Activated CD8-positive, alpha-beta T cell treated with anti-CD3 and anti-CD28 coated beads for 36 hours (primary cell): Measurements from ENCODE around the gene YWHAB. TPM values are rescaled to one million over a fixed set of nuclear protein-coding genes. Genes with fewer than 3 reads are reported as not detected.
A peak's percentile ranks its signal among the peaks of the same experiment; 100 is the strongest.

Experiments used
- ATAC-seq: fragments of 200-7000 bp; cut with Tn5 transposase; one replicate; pipeline ENCODE4 v1.10.0; 2021; ENCODE audit warnings: mild to moderate bottlenecking, moderate library complexity
- CTCF ChIA-PET: fragments of 350-600 bp; sonication (Branson Sonifier 250); formaldehyde crosslinking; loops from one replicate; lab custom pipeline; 2021; ENCODE audit warnings: antibody characterized with exemption; lab: Charles Lee
- POLR2A ChIA-PET: fragments of 350-600 bp; sonication (Branson Sonifier 250); formaldehyde crosslinking; loops from one replicate; lab custom pipeline; 2021; ENCODE audit warnings: antibody characterized with exemption; lab: Charles Lee
- DNase-seq: peaks from one replicate; pipeline ENCODE4 v3.0.0-alpha.2; 2020
- H3K27ac Mint-ChIP-seq: one replicate; pipeline ENCODE4 v1.8.0; 2021; ENCODE audit warnings: mild to moderate bottlenecking, mixed read lengths
- H3K27me3 Mint-ChIP-seq: one replicate; pipeline ENCODE4 v1.8.0; 2021; ENCODE audit warnings: mixed read lengths
- H3K36me3 Mint-ChIP-seq: one replicate; pipeline ENCODE4 v1.8.0; 2021; ENCODE audit warnings: low read depth, mixed read lengths
- H3K4me1 Mint-ChIP-seq: one replicate; pipeline ENCODE4 v1.8.0; 2021; ENCODE audit warnings: low read depth, mixed read lengths
- H3K4me3 Mint-ChIP-seq: one replicate; pipeline ENCODE4 v1.8.0; 2021; ENCODE audit warnings: mild to moderate bottlenecking, moderate library complexity, mixed read lengths
- H3K9me3 Mint-ChIP-seq: one replicate; pipeline ENCODE4 v1.8.0; 2021; ENCODE audit warnings: mixed read lengths
- intact Hi-C: fragments of 100-400 bp; cut with micrococcal nuclease; formaldehyde crosslinking; loops from one replicate; pipeline ENCODE4 v1.10.0; 2022
- total RNA-seq, 2 experiments: library from RNA; stranded (reverse); gene quantifications; one replicate each; pipeline ENCODE4 v1.2.3, GENCODE V29; 2021
- TF ChIP-seq, protein P1 (sequence below): fragments of 200-600 bp; IDR thresholded peaks from one replicate; pipeline ENCODE4 v1.8.0; 2022; ENCODE audit warnings: antibody characterized with exemption, mild to moderate bottlenecking

Gene YWHAB
- total RNA-seq, 2 experiments from 2014 or later: 220 to 226 TPM

DNA sequence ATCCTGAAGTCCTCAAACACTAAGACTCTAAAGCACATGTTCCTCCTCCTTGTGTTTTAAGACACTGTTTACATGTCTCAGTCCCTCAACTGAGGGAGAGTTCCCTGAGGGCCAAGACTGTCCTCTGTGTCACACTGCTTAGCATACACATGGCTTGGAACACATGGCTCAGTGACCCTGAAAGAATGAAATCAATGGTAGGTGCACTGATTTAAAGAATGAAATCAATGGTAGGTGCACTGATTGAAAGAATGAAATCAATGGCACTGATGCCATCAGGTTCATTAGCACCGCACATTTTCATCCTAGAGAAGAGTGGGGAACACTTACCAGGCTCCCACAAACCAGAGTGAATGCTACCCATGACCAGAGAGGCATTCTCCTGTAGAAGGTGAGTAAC lies 64.9 kb downstream of the YWHAB start:
- no peak for ATAC-seq
- Mint-ChIP-seq H3K9me3 (no peaks in the 10 kb centered on the region), H3K27ac (no peak overlapping the region), H3K27me3 (no peaks in the 10 kb centered on the region), H3K4me3 (no peak overlapping the region), H3K4me1 (peaks cover 15% of the 10 kb centered on the region), H3K36me3 (peaks cover 75% of the 10 kb centered on the region)
- CTCF ChIA-PET: interaction anchor here (1.1 to 3.3 kb wide), 3 partner anchors 15 to 145 kb away, joined by 5 to 10 read pairs (median 5); no protein-coding TSS in a partner anchor
- TF ChIP-seq, protein P1, sequence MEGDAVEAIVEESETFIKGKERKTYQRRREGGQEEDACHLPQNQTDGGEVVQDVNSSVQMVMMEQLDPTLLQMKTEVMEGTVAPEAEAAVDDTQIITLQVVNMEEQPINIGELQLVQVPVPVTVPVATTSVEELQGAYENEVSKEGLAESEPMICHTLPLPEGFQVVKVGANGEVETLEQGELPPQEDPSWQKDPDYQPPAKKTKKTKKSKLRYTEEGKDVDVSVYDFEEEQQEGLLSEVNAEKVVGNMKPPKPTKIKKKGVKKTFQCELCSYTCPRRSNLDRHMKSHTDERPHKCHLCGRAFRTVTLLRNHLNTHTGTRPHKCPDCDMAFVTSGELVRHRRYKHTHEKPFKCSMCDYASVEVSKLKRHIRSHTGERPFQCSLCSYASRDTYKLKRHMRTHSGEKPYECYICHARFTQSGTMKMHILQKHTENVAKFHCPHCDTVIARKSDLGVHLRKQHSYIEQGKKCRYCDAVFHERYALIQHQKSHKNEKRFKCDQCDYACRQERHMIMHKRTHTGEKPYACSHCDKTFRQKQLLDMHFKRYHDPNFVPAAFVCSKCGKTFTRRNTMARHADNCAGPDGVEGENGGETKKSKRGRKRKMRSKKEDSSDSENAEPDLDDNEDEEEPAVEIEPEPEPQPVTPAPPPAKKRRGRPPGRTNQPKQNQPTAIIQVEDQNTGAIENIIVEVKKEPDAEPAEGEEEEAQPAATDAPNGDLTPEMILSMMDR: no peak
- intact Hi-C loops: no loop called here
- DNase-seq: no peak
- POLR2A ChIA-PET: interaction anchor here (1.1 to 5.4 kb wide), 4 partner anchors 8 to 41 kb away, joined by 3 to 35 read pairs (median 16); partner anchors contain the start of genes PABPC1L and TOMM34

DNA sequence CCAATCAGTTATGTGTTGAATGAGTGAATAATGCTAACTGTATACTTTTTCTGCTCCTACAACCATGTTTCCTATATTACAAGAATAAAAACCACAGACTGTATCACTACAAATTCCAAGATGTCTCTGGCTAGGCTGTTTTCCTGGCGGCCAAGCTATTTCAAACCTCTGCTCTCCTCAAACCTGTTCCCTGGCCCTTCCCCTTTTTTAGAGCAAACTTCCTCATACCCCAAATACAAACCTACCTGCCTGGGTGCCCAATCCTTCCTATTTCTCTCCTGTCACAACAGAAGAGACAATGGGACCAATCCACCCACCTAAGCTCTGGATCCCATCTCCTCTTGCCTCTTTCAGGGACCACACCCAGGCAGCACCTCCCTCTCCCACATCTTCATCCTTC lies 67.2 kb downstream of the YWHAB start:
- ATAC-seq (no peak), DNase-seq (no peak)
- Mint-ChIP-seq H3K27ac (peak overlapping the region; percentile 40), H3K27me3 (no peaks in the 10 kb centered on the region), H3K9me3 (no peaks in the 10 kb centered on the region), H3K36me3 (peaks cover 79% of the 10 kb centered on the region), H3K4me3 (no peak overlapping the region), H3K4me1 (peaks cover 31% of the 10 kb centered on the region)
- TF ChIP-seq, protein P1: no peak
- ChIA-PET CTCF (interaction anchor here (0.8 to 3.3 kb wide), 5 partner anchors 8 to 143 kb away, joined by 3 to 10 read pairs (median 9); partner anchors contain the start of gene TOMM34), POLR2A (interaction anchor here (0.7 to 5.4 kb wide), 5 partner anchors 11 to 100 kb away, joined by 3 to 30 read pairs (median 5); no protein-coding TSS in a partner anchor)
- intact Hi-C loops: no loop called here

DNA sequence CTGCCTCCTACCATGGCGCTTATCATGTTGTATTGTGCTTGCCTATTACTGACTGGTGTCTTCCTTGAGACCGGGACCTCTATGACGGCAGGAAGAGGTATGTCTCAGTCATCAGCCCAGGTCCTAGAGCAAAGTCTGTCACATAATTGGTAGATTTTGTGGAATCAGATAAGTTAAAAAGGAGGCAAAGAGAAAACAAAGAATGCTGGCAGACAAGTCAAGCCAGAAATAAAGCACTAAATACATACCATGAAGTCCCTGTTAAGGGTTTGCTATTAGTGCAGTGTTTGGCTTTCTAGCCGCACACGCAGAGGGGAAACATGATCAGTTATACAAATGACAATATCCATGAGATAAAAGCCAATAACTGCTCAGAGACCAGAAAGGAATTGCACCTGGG lies 68.7 kb downstream of the YWHAB start:
- intact Hi-C loops: no loop called here
- H3K27ac Mint-ChIP-seq: no peak overlapping the region
- no peaks in the 10 kb centered on the region for H3K9me3 Mint-ChIP-seq
- ATAC-seq (no peak), DNase-seq (no peak)
- POLR2A ChIA-PET: interaction anchor here (1.0 to 5.4 kb wide), 4 partner anchors 9 to 42 kb away, joined by 4 to 30 read pairs (median 8); no protein-coding TSS in a partner anchor
- H3K4me3 Mint-ChIP-seq: no peak overlapping the region
- no peaks in the 10 kb centered on the region for H3K27me3 Mint-ChIP-seq
- H3K36me3 Mint-ChIP-seq: peaks cover 84% of the 10 kb centered on the region
- CTCF ChIA-PET: interaction anchor here (0.9 to 1.2 kb wide), 2 partner anchors 11 to 129 kb away, joined by 3 read pairs; no protein-coding TSS in a partner anchor
- H3K4me1 Mint-ChIP-seq: peaks cover 44% of the 10 kb centered on the region
- TF ChIP-seq, protein P1: no peak

DNA sequence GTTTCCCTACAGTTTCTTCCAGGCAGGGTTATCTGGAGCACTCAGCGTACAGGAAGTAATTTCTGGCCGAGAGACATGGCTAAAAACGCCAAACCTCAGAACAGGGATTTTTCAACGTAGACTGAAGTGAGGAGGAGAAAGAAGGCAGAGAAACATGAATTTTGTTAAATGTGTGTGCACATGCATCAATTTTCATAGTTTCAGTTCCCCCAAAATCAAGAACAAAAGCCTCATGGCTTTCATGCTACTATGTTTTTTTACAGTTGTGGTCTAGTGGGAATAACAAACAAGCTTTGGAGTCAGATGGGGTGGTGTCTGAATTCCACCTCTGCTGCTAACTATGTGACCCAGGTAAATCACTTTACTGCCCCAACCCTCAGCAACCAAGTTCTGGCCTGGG lies 69.8 kb downstream of the YWHAB start:
- Mint-ChIP-seq H3K4me1 (peaks cover 49% of the 10 kb centered on the region), H3K4me3 (no peak overlapping the region), H3K36me3 (peaks cover 84% of the 10 kb centered on the region), H3K9me3 (no peaks in the 10 kb centered on the region), H3K27me3 (no peaks in the 10 kb centered on the region), H3K27ac (no peak overlapping the region)
- DNase-seq: no peak
- POLR2A ChIA-PET: interaction anchor here (0.6 to 1.9 kb wide), 3 partner anchors 8 to 41 kb away, joined by 3 to 6 read pairs (median 4); no protein-coding TSS in a partner anchor
- CTCF ChIA-PET: no interaction called here
- TF ChIP-seq, protein P1: no peak
- intact Hi-C loops: no loop called here
- ATAC-seq: no peak

DNA sequence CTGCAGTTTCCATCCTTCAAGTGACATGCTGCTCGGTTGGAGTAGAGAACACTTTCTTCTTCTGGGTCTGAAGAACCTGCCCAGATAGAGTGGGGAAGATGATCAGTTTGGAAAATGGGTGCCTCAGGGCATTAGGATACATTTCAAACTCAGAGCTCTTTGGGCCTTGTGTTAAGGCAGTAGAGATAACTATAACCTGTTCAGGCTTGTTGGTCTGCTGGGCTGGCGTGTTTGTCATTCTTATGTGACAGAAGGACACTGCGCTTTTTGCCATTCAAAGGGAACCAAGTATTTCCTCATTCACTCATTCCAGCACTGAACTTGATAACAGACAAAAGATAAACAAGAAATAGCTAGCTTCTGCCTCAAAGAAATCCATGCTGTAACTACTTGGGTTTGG lies 70.9 kb downstream of the YWHAB start:
- intact Hi-C loops: no loop called here
- Mint-ChIP-seq H3K36me3 (peaks cover 76% of the 10 kb centered on the region), H3K9me3 (no peaks in the 10 kb centered on the region), H3K4me1 (peaks cover 59% of the 10 kb centered on the region), H3K27me3 (no peaks in the 10 kb centered on the region), H3K27ac (no peak overlapping the region), H3K4me3 (no peak overlapping the region)
- no peak for ATAC-seq
- no peak for DNase-seq
- ChIA-PET POLR2A (interaction anchor here (0.7 to 1.9 kb wide), 3 partner anchors 9 to 14 kb away, joined by 3 to 7 read pairs (median 4); no protein-coding TSS in a partner anchor), CTCF (interaction anchor here (2.2 kb wide), 1 partner anchor 45 kb away, joined by 5 read pairs; no protein-coding TSS in a partner anchor)
- TF ChIP-seq, protein P1: no peak
